ENCODE data around the gene TMEM69. TPM values are rescaled to one million over a fixed set of nuclear protein-coding genes. Genes with fewer than 3 reads are reported as not detected.

The TMEM69 gene
- total and polyA plus RNA-seq, 11 donors: 18.7 to 38.5 (median 25.2) TPM

DNA sequence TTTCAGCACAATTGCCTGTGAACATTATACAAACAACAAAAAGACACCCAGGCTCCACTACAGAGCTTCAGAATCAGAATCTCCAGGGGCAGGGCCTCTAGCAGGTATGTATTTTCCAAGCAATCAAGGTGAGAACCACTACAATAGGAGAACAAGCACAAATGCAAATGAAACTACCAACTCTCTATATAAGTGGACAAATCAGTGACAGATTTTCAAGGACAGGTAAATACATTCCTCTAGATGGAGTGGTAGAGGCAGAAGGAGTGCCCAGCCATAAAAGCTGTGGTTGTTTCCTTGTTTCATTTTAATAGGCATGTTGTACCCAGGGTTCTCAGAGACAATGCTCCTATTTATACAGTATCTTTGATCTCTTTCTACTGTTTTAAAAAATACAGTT is 44.0 kb upstream of the TMEM69 start:
- Histone ChIP-seq H3K27me3 (no peaks in the 10 kb centered on the region), H3K4me1 (peaks cover 0 to 26% (median 11%) of the 10 kb centered on the region in 12 donors), H3K4me3 (no peak overlapping the region), H3K36me3 (peaks cover 0 to 87% (median 64%) of the 10 kb centered on the region in 9 donors), H3K27ac (peak overlapping the region in 1 of 12 donors; percentile 12), H3K9me3 (no peaks in the 10 kb centered on the region)
- ATAC-seq: no peak
- TF ChIP-seq POLR2A (IDR thresholded peaks at IDR 0.05): no peak
- TF ChIP-seq, protein P1, sequence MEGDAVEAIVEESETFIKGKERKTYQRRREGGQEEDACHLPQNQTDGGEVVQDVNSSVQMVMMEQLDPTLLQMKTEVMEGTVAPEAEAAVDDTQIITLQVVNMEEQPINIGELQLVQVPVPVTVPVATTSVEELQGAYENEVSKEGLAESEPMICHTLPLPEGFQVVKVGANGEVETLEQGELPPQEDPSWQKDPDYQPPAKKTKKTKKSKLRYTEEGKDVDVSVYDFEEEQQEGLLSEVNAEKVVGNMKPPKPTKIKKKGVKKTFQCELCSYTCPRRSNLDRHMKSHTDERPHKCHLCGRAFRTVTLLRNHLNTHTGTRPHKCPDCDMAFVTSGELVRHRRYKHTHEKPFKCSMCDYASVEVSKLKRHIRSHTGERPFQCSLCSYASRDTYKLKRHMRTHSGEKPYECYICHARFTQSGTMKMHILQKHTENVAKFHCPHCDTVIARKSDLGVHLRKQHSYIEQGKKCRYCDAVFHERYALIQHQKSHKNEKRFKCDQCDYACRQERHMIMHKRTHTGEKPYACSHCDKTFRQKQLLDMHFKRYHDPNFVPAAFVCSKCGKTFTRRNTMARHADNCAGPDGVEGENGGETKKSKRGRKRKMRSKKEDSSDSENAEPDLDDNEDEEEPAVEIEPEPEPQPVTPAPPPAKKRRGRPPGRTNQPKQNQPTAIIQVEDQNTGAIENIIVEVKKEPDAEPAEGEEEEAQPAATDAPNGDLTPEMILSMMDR (IDR thresholded peaks at IDR 0.05): peak in 1 of 12 donors; percentile 23
- no peak for DNase-seq
- intact Hi-C loops (cut with DNase I): no loop called here

DNA sequence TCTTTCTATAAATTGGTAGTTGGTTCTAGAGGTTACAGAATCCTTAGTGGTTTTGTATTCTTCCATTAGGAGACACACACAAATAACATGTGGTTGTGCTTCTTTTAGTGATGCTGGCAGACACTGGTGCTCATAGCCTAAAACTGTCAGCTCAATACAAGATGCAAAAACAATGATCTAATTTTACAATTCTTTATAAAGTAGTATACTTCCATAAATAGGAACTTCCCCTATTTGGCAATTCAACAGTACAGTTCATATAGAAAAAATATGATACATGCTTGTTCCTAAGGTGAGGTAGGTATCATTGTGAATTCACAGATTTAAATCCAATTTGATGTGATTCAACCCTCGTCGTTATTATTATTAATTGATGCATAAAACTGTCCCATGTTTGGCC is 43.3 kb upstream of the TMEM69 start:
- 89 to 96% (median 93%) methylated on average over 2 of the region's 2 CpGs for WGBS, 4 donors
- no peak overlapping the region for H3K4me3 ChIP-seq
- peaks cover 0 to 26% (median 11%) of the 10 kb centered on the region in 12 donors for H3K4me1 ChIP-seq
- no peaks in the 10 kb centered on the region for H3K27me3 ChIP-seq
- TF ChIP-seq POLR2A (IDR thresholded peaks at IDR 0.05): no peak
- TF ChIP-seq, protein P1 (IDR thresholded peaks at IDR 0.05): no peak
- no peak overlapping the region for H3K27ac ChIP-seq
- H3K36me3 ChIP-seq: peaks cover 0 to 87% (median 64%) of the 10 kb centered on the region in 9 donors
- intact Hi-C loops (cut with DNase I): loop anchor here in 1 of 10 donors (5.0 kb wide), 1 partner anchor 43 kb away; the partner anchor contains the start of genes GPBP1L1 and TMEM69
- ATAC-seq (no peak), DNase-seq (no peak)
- H3K9me3 ChIP-seq: no peaks in the 10 kb centered on the region

DNA sequence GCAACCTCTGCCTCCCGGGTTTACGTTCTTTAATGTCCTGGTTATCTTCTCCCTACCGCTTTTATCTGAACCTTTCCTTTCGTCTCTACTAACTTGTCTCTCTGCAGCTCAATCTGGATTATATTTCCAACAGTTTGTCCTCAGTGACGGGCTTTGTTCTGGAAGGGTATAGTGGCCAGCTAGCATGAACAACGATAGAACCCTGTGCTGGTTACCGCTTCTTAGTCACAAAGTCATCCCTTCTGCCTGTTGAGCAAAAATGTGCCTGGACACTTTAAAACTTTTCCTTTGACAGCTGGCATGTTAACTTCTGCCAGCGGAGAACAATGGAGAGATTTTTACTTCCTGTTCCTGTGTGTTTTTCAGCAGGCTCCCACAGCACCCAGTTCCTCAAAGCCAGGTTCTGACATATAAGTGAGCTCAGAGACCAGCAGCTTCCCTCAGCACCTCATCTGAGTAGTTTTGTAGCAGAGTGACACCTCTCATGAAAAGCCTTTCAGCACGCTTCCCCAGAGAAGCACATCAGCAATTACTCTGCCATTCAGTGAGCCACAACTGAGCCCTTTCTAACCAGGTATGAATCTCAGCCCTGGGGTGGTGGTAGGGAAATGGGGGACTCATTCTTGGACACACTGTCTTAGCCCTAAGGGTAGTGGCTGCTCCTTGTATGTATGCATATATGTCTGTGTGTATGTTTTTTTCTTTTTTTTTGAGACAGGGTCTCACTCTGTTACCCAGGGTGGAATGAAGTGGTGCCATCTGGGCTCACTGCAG is 40.5 kb upstream of the TMEM69 start:
- H3K4me1 ChIP-seq: peaks cover 0 to 26% (median 11%) of the 10 kb centered on the region in 12 donors
- peak in 2 of 5 donors; percentile 25 to 29 for DNase-seq
- 40 to 50% (median 47%) methylated on average over 9 of the region's 9 CpGs for WGBS, 4 donors
- intact Hi-C loops (cut with DNase I): loop anchor here in 2 of 10 donors (2.0 to 5.0 kb wide), 2 partner anchors 33 to 40 kb away; partner anchors contain the start of genes GPBP1L1 (in 1 of the 2) and TMEM69 (in 1 of the 2)
- H3K27ac ChIP-seq: peak overlapping the region in 10 of 12 donors; percentile 8 to 64 (median 40)
- H3K4me3 ChIP-seq: peak overlapping the region in 2 of 12 donors; percentile 3 to 7
- no peak for TF ChIP-seq POLR2A (IDR thresholded peaks at IDR 0.05)
- TF ChIP-seq, protein P1 (IDR thresholded peaks at IDR 0.05): no peak
- H3K27me3 ChIP-seq: no peaks in the 10 kb centered on the region
- peaks cover 0 to 87% (median 64%) of the 10 kb centered on the region in 9 donors for H3K36me3 ChIP-seq
- H3K9me3 ChIP-seq: no peaks in the 10 kb centered on the region
- peak; percentile 83 to 90 (median 85) for ATAC-seq

DNA sequence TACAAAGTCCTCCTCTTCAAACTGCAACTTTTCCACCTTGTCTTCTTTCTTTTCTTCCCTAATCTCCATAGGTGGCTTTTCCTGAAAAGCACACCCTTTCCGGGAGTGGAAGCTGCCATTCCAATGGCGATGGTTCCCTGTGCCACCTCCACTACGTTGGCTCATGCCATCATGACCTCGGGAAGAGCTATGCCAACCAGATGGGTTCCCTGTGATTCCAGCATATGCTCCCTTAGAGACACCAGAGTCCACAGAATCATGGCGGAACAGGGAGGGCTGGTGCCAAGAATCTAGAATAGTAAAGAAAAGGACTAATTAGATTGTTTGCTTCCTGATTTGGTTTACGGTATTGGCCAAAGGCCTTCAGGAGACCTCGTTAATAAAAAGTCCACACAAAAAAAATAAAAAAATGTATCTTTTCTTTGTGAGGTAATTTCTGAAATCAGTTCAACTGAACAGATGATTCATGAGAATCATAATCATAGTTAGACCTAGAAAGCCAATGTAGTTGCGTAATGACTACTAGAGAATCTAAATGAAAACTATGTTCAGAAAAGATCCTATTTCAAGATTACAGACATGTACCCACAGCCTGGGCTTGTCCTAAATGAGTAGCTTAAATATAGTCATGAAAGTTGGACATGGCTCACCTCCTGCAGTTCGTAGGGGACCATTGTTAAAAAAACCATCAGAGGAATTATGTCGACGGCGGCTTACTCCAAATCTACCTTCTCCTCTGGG is 33.3 kb upstream of the TMEM69 start:
- WGBS, 4 donors: 90 to 96% (median 95%) methylated on average over 12 of the region's 12 CpGs
- Histone ChIP-seq H3K36me3 (peaks cover 4 to 100% (median 100%) of the 10 kb centered on the region in 9 donors), H3K27ac (no peak overlapping the region), H3K27me3 (no peaks in the 10 kb centered on the region), H3K4me3 (no peak overlapping the region), H3K4me1 (no peaks in the 10 kb centered on the region), H3K9me3 (no peaks in the 10 kb centered on the region)
- ATAC-seq (no peak), DNase-seq (no peak)
- intact Hi-C loops (cut with DNase I): no loop called here
- TF ChIP-seq, protein P1 (IDR thresholded peaks at IDR 0.05): no peak
- no peak for TF ChIP-seq POLR2A (IDR thresholded peaks at IDR 0.05)
